ENCODE measurements around the gene TNNT2. TPM values are rescaled to one million over a fixed set of nuclear protein-coding genes. Genes with fewer than 3 reads are reported as not detected.

TNNT2 gene
- total RNA-seq, 1 donor from 2014 or later: 3.3 TPM

DNA sequence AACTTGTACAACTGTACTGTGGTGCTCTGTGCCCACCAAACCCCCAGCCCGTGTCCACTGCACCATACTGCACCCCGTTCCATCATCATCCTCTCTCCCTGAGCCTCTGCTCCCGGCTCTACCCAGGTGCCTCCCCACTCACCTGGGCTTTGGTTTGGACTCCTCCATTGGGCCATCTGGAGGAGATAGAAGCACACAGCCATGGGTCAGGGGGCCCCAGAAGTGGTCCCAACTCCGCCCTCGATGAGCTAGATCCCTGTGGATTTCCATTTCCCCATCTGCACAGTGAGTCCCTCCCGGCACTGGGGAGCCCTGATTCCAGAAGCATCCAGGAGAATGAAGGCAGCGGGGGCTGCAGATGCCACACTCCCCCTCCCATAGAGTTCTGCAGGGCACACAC is 10.8 kb downstream of the TNNT2 start:
- Mint-ChIP-seq H3K9me3 (ENCODE audit: unreplicated experiment) (no peaks in the 10 kb centered on the region), H3K27me3 (ENCODE audit: unreplicated experiment) (peaks cover 6% of the 10 kb centered on the region), H3K4me1 (ENCODE audit: unreplicated experiment) (peaks cover 26% of the 10 kb centered on the region), H3K4me3 (ENCODE audit: unreplicated experiment) (no peak overlapping the region), H3K27ac (ENCODE audit: unreplicated experiment) (no peak overlapping the region), H3K36me3 (ENCODE audit: low read depth, unreplicated experiment) (peaks cover 4% of the 10 kb centered on the region)
- TF ChIP-seq, protein P1, sequence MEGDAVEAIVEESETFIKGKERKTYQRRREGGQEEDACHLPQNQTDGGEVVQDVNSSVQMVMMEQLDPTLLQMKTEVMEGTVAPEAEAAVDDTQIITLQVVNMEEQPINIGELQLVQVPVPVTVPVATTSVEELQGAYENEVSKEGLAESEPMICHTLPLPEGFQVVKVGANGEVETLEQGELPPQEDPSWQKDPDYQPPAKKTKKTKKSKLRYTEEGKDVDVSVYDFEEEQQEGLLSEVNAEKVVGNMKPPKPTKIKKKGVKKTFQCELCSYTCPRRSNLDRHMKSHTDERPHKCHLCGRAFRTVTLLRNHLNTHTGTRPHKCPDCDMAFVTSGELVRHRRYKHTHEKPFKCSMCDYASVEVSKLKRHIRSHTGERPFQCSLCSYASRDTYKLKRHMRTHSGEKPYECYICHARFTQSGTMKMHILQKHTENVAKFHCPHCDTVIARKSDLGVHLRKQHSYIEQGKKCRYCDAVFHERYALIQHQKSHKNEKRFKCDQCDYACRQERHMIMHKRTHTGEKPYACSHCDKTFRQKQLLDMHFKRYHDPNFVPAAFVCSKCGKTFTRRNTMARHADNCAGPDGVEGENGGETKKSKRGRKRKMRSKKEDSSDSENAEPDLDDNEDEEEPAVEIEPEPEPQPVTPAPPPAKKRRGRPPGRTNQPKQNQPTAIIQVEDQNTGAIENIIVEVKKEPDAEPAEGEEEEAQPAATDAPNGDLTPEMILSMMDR (IDR thresholded peaks at IDR 0.05; ENCODE audit: unreplicated experiment): no peak
- DNase-seq (ENCODE audit: low spot score): no peak

DNA sequence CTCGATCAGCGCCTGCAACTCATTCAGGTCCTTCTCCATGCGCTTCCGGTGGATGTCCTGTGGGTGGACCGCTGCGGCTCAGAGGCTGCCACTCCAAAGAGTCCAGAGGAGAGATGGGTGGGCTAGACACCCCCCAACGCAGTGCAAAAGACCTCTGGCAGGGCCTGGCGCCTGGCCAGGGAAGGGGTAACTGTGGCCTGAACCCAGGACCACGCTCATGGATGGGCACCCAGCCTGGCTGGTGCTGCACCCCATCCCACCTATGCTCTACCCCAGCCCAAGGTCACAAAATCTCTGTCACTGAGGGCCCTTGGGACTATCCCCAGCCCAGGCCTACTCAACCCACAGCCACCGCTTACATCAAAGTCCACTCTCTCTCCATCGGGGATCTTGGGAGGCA is 12.2 kb downstream of the TNNT2 start:
- Mint-ChIP-seq H3K4me1 (ENCODE audit: unreplicated experiment) (peaks cover 26% of the 10 kb centered on the region), H3K36me3 (ENCODE audit: low read depth, unreplicated experiment) (peaks cover 4% of the 10 kb centered on the region), H3K9me3 (ENCODE audit: unreplicated experiment) (no peaks in the 10 kb centered on the region), H3K27ac (ENCODE audit: unreplicated experiment) (no peak overlapping the region), H3K4me3 (ENCODE audit: unreplicated experiment) (no peak overlapping the region), H3K27me3 (ENCODE audit: unreplicated experiment) (peaks cover 5% of the 10 kb centered on the region)
- TF ChIP-seq, protein P1 (IDR thresholded peaks at IDR 0.05; ENCODE audit: unreplicated experiment): no peak
- DNase-seq (ENCODE audit: low spot score): no peak

DNA sequence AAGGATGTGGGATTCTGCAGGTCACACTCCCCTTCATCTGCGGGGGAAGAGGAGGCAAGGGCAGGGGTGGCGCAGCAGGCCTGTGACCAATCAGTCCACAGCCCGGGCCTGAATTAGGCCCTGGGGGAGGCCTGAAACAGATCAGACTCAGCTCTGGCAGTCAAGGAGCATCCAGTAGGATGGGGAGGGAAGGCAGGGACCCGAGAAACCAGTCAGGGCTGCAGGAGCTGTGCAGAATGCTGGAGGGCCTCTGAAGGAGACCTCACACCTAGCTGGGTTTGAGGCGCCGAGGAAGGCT is 12.7 kb downstream of the TNNT2 start:
- Mint-ChIP-seq H3K4me1 (ENCODE audit: unreplicated experiment) (peaks cover 26% of the 10 kb centered on the region), H3K27me3 (ENCODE audit: unreplicated experiment) (peaks cover 5% of the 10 kb centered on the region), H3K9me3 (ENCODE audit: unreplicated experiment) (no peaks in the 10 kb centered on the region), H3K27ac (ENCODE audit: unreplicated experiment) (no peak overlapping the region), H3K4me3 (ENCODE audit: unreplicated experiment) (no peak overlapping the region), H3K36me3 (ENCODE audit: low read depth, unreplicated experiment) (peaks cover 4% of the 10 kb centered on the region)
- no peak for DNase-seq (ENCODE audit: low spot score)
- TF ChIP-seq, protein P1 (IDR thresholded peaks at IDR 0.05; ENCODE audit: unreplicated experiment): no peak

DNA sequence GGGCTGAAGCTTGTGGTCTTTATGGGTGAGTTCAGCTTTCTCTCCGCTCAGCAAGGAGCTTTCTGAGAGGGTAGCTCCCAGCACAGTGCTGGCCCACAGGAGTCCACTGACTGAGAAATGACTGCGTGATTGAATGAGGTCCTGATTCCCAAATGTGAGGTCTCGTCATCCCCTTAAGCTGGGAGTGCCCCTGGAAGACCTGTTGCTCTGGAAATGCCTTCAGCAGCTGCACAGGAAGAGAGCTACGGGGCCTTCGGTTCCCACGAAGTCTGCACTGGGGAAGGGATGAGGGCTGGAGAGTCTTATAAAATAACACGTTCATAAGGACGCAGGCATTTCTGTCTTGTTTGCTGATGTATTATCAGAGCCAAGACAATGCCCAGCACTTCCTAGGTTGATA is 14.0 kb downstream of the TNNT2 start:
- Mint-ChIP-seq H3K27me3 (ENCODE audit: unreplicated experiment) (peaks cover 7% of the 10 kb centered on the region), H3K4me1 (ENCODE audit: unreplicated experiment) (peaks cover 23% of the 10 kb centered on the region), H3K27ac (ENCODE audit: unreplicated experiment) (no peak overlapping the region), H3K9me3 (ENCODE audit: unreplicated experiment) (no peaks in the 10 kb centered on the region), H3K36me3 (ENCODE audit: low read depth, unreplicated experiment) (peaks cover 4% of the 10 kb centered on the region), H3K4me3 (ENCODE audit: unreplicated experiment) (peak overlapping the region; percentile 39)
- TF ChIP-seq, protein P1 (IDR thresholded peaks at IDR 0.05; ENCODE audit: unreplicated experiment): no peak
- DNase-seq (ENCODE audit: low spot score): no peak

DNA sequence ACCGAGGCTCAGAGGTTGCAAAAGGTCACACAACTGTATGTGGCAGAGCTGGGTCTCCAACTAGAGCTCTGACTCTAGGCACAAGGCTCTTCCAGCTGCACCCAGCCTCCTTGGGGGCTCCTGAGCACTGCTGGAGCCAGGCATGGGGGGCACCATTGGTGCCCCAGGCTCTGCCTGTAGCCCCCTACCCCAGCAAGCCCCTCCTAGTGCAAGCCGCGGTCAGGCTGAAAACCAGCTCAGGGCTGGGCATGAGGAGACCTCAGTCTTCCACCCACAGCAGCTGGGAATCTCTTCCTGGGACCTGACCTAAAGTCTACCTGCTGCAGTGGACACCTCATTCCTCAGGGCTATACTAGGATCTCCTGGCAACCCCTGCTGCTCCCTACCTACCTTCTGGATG is 14.6 kb downstream of the TNNT2 start:
- DNase-seq (ENCODE audit: low spot score): no peak
- no peak overlapping the region for H3K4me3 Mint-ChIP-seq (ENCODE audit: unreplicated experiment)

More for the DNA sequence above, 14.6 kb downstream of the TNNT2 start:
- H3K27ac Mint-ChIP-seq (ENCODE audit: unreplicated experiment): no peak overlapping the region
- peaks cover 4% of the 10 kb centered on the region for H3K36me3 Mint-ChIP-seq (ENCODE audit: low read depth, unreplicated experiment)
- TF ChIP-seq, protein P1 (IDR thresholded peaks at IDR 0.05; ENCODE audit: unreplicated experiment): no peak
- peaks cover 8% of the 10 kb centered on the region for H3K27me3 Mint-ChIP-seq (ENCODE audit: unreplicated experiment)
- H3K4me1 Mint-ChIP-seq (ENCODE audit: unreplicated experiment): peaks cover 26% of the 10 kb centered on the region
- no peaks in the 10 kb centered on the region for H3K9me3 Mint-ChIP-seq (ENCODE audit: unreplicated experiment)

Data from endothelial cell (in vitro differentiated cells).